IPS-20b (cell line): ENCODE results near the gene SMIM10.
A peak's percentile ranks its signal among the peaks of the same experiment; 100 is the strongest.
"Not testable (repeated sequence)": the region's sequence is repeated elsewhere in the genome, so short reads cannot be mapped to it uniquely, and the experiment has no call there.

Experiments
- H3K27ac ChIP-seq: one replicate; pipeline ENCODE4 v1.5.1; 2013; ENCODE audit warnings: low read length
- H3K27me3 ChIP-seq: 2 replicates; pipeline ENCODE4 v1.6.1; 2013; ENCODE audit warnings: mild to moderate bottlenecking, low read length, inconsistent platforms; ENCODE audit not compliant: insufficient read depth
- H3K36me3 ChIP-seq: 2 replicates; pipeline ENCODE4 v1.6.1; 2013; ENCODE audit warnings: low read depth, mild to moderate bottlenecking, inconsistent platforms, low read length, moderate library complexity; ENCODE audit not compliant: insufficient read depth
- H3K4me1 ChIP-seq: 2 replicates; pipeline ENCODE4 v1.6.1; 2013; ENCODE audit warnings: mild to moderate bottlenecking, control low read depth, inconsistent platforms, low read length, moderate library complexity; ENCODE audit not compliant: insufficient read depth
- H3K4me3 ChIP-seq: 2 replicates; pipeline ENCODE4 v1.5.1; 2013; ENCODE audit warnings: mild to moderate bottlenecking, low read length, inconsistent platforms
- H3K9ac ChIP-seq: 2 replicates; pipeline ENCODE4 v1.6.1; 2013; ENCODE audit warnings: low read depth, mild to moderate bottlenecking, inconsistent platforms, low read length, moderate library complexity
- H3K9me3 ChIP-seq: 2 replicates; pipeline ENCODE4 v1.6.1; 2013; ENCODE audit warnings: mild to moderate bottlenecking, low read depth, low read length, inconsistent platforms; ENCODE audit not compliant: insufficient read depth

Gene SMIM10

GRCh38 chrX:135015523-135016245 is 24.9 kb downstream of the SMIM10 start:
- Histone ChIP-seq H3K27me3 (peaks cover 2% of the 10 kb centered on the region; the same call in 1 of the 2 replicates), H3K9ac (no peak overlapping the region), H3K4me3 (no peak overlapping the region), H3K27ac (no peak overlapping the region), H3K36me3 (no peaks in the 10 kb centered on the region), H3K4me1 (peaks cover 1% of the 10 kb centered on the region; the same call in 1 of the 2 replicates), H3K9me3 (no peaks in the 10 kb centered on the region)

GRCh38 chrX:135019890-135020289 is 29.1 kb downstream of the SMIM10 start:
- not testable (repeated sequence) for H3K36me3 ChIP-seq, H3K9ac ChIP-seq, H3K4me1 ChIP-seq, H3K27ac ChIP-seq, H3K4me3 ChIP-seq, H3K9me3 ChIP-seq
- peaks cover 12% of the 10 kb centered on the region; the same call in 1 of the 2 replicates for H3K27me3 ChIP-seq

- H3K4me1 ChIP-seq, H3K9ac ChIP-seq, H3K36me3 ChIP-seq, H3K4me3 ChIP-seq, H3K27ac ChIP-seq, H3K9me3 ChIP-seq: not testable (repeated sequence)
- peaks cover 12% of the 10 kb centered on the region; the same call in 1 of the 2 replicates for H3K27me3 ChIP-seq
Observed at GRCh38 chrX:135023791-135024190, 33.0 kb downstream of the SMIM10 start.

GRCh38 chrX:135024526-135024925 is 33.7 kb downstream of the SMIM10 start:
- Histone ChIP-seq H3K27me3 (peaks cover 12% of the 10 kb centered on the region; the same call in 1 of the 2 replicates), H3K4me1 (peaks cover 6% of the 10 kb centered on the region; the same call in 1 of the 2 replicates), H3K9ac (no peak overlapping the region), H3K27ac (no peak overlapping the region), H3K36me3 (no peaks in the 10 kb centered on the region), H3K9me3 (no peaks in the 10 kb centered on the region), H3K4me3 (no peak overlapping the region)

GRCh38 chrX:135030207-135030963 is 39.6 kb downstream of the SMIM10 start:
- not testable (repeated sequence) for H3K27ac ChIP-seq, H3K27me3 ChIP-seq

GRCh38 chrX:135041149-135042123 is 50.6 kb downstream of the SMIM10 start:
- peak overlapping the region; percentile 13; the same call in 1 of the 2 replicates for H3K4me3 ChIP-seq
- not testable (repeated sequence) for H3K27ac ChIP-seq, H3K9me3 ChIP-seq, H3K36me3 ChIP-seq, H3K4me1 ChIP-seq, H3K27me3 ChIP-seq, H3K9ac ChIP-seq

More at GRCh38 chrX:135030207-135030963, 39.6 kb downstream of the SMIM10 start:
- not testable (repeated sequence) for H3K9ac ChIP-seq, H3K4me3 ChIP-seq, H3K9me3 ChIP-seq, H3K4me1 ChIP-seq
- peaks cover 16% of the 10 kb centered on the region for H3K36me3 ChIP-seq
